AG20443 (cell line): ENCODE measurements around the gene CD164L2.

ENCODE experiments used
- DNase-seq: peaks from one replicate; pipeline ENCODE4 v3.0.0; 2012; ENCODE audit warnings: low spot score, mixed read lengths

The CD164L2 gene

DNA sequence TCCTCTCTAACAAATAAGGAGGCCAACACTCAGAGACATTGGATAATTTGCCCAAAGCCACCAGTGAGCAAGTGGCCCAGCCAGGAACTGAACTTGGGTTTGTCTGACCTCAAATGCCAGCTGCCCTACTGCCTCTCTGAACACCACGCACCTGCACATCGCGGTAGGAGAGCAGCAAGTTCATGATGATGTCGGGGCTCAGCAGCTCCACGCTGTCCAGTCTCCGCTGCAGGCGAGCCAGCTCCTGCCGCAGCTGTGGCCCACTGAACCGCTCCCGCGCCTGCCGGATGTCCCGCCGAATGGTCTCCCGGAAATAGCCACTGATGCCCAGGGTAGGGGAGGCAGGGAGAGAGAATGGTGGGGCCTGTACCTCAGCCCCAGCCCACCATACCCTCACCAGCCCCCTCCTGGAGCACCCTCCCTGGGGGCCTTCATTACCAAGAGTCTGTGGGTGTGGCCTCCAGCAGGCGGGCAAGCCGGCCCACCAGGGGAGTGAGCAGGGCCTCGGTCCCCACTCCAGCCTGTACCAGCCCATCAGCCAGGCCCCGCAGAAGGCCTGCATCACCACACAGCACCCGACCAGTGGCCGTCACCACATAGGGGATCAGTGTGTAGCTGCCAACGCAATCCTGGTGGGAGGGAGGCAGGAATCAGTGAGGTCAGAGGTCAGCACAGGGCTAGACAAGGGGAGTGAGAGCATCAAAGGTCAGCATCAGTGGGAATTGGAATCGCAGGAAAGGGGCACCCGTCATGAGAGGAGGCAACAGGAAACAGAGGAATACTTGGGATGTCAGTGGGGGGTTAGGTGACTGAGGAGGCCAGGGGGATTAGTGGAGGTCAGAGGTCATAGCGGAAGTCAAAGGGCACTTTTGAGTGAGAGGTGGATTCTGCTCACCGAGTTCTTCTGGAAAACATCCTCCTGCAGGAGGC lies 19.1 kb downstream of the CD164L2 start:
- DNase-seq = no peak

DNA sequence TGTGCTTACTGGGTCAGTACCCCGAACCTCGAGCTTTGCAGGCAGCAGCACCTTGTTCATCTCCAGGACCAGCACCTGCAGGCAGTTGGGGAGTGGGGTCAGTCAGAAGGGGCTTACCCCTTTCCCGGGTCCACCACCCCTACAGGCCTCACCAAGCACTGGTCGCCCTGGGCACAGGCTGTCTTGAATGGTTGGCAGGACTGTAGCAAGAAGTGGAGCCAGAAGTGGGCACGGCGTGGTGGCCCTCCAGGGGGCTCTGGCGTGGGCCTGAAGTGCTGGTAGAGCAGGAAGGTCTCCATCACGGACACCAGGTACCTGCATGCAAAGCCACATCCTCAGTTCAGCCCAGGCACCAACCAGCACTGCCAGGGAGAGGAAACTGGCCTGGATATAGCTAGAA lies 21.6 kb downstream of the CD164L2 start:
- no peak for DNase-seq

DNA sequence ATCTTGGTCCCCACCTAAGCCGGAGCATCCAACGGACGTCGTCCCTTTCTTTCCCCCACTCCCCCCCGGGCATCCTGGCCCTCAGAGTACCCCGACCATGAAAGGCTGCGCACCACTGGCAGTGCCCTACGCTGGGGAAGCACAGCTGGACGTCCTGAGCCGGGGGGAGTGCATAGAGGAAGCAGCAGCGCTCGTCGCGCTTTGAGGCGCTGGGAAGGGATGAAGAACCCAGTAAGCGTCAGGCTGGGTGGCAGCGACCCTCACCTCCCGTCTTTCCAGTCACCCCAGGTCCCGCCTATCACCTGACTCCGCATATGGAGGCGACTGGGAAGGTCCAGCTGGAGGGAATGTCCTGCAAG lies 22.1 kb downstream of the CD164L2 start:
- no peak for DNase-seq

DNA sequence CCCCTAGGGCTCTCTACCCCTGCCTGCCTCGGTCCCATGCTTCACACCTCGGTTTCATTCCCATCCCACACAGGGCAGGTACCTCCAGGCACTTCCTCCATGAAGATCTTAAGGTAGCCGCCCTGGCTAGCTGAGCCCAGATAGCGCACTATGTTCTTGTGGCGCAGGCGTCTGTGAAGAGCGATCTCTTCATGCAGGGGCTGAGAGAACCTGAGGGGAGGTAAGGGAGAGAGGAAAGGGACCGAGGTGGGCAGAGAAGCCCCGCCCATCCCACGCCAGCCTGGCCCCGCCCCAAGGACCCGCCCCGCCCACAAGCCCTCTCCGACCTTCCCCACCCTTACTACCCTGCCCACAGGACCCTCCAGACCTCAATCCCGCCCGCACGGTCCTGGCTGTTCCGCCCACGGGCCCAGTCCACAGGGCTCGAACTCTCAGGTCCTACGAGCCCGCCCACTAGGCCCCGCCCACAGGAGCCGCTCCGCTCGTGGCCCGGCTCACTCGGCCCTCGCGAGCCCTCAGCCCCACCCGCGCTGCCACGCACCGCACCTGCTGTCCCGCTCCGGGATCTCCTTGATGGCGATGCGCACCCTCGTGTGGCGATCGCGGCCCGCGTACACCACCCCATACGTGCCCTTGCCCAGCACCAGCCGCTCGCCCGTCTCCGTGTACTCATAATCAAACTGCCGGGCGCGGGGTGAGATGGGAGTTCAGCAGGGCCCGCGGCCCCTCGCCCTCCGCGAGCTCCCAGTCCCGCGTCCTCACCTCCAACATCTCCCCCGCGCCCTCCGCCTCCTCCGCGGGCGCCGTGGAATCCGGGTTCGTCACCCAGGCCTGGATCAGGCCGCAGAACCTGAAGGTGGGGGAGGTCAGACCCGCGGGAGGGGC lies 22.7 kb downstream of the CD164L2 start:
- DNase-seq = no peak

DNA sequence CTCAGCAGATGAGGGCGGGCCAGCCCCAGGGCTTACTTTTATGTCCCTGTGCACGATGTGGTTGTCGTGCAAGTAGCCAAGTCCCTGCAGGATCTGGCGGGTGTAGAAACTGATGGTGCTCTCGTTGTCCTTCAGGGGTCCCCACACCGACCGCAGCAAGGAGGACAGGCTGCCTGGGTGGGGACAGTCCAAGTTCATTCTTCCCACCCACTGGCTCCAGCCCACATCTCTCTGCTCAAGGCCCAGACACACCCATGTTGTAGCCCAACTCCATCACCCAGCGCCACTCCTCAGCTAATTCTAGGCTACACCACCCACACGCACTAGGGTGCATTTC lies 23.3 kb downstream of the CD164L2 start:
- no peak for DNase-seq

DNA sequence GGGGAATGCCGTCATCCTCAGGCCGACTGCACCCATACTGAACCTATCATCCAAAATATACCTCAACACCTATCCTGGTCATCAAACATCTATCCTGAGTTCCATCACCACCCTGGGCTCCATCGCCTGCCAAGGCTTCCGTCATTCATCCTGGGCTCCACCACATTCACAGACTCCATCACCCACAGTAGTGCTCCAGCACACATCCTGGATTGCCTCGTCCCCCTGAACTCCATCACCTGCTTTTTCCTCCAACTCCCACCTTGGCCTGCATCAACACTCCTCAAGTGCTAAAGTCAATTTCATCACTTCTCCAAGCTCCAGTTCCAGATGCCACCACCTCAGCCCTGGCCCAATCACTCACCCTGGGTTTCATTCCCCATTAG lies 24.2 kb downstream of the CD164L2 start:
- DNase-seq = no peak

DNA sequence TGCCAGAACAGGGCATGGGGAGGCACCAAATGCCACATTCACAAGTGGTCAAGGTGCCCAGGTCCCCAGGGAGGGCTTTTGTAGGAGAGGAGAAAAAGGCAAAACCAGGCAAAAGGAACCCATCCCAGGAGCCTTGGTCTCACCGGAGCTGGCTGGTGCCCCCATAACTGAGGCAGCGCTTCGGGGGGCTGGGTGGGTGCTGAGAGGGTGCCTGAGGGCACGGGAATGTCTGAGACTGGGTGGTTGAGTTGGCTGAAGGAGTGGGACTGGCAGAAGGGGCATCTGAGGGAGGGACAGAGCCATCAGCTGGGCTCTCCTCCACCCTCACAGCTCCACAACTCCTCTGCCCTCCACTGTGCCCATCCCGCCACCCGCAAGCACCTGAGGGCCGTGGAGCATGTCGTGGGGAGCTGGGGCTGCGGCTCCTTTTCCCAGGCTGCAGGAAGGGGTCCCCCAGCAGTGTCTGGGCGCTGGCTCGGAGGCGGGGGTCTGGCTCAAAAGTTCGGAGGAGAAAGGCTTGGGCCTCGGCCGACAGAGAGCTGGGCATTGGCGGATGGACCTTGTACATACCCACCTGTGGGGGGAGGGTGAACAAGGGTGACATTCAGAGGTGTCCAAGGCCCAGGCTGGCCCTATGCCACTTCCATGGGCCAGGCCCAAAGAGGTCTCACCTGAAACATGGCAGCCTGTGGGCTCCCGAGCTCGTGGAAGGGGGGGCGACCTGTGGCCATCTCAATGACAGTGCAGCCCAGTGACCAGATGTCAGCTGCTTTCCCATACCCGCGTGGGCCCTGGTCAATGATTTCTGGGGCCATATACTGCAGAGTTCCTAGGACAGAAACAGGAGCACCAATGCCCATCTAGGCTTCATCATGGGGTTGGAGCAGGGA lies 24.9 kb downstream of the CD164L2 start:
- no peak for DNase-seq

DNA sequence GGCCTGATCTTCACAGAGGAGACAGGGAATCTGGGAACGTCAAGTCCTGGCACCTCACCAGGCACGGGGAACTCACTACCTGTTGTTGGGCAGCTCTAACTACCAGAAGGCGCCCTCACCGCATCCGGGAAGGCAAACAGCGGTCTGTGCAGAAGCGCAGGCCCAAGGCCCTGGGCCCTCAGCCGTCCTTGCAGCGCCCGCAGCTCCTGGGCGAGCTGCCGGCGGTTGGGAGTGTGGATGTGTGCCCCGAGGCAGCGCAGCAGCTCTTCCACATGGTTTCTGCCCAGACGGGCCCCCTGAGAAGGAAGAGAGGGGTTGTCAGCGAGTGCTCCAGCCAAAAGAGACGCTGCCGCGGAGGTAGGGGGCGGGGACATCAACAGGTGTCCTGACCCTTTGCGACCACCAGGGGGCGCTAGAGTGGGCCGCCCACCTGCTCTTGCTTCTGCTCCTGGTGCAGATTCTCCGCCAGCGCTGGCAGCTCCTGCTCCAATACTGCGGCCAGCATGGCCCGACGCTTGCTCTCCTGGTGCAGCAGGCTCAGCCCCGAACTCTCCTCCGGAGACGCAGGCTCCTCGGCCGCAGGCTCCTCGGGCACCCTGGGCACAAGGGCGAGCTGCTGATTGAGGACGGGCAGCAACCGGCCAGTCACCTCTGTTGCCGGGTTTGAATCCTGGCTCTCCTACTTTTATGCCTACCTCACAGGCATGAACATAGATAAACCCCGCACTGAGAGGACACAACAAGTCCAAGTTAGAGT lies 25.7 kb downstream of the CD164L2 start:
- DNase-seq = peak; percentile 88

DNA sequence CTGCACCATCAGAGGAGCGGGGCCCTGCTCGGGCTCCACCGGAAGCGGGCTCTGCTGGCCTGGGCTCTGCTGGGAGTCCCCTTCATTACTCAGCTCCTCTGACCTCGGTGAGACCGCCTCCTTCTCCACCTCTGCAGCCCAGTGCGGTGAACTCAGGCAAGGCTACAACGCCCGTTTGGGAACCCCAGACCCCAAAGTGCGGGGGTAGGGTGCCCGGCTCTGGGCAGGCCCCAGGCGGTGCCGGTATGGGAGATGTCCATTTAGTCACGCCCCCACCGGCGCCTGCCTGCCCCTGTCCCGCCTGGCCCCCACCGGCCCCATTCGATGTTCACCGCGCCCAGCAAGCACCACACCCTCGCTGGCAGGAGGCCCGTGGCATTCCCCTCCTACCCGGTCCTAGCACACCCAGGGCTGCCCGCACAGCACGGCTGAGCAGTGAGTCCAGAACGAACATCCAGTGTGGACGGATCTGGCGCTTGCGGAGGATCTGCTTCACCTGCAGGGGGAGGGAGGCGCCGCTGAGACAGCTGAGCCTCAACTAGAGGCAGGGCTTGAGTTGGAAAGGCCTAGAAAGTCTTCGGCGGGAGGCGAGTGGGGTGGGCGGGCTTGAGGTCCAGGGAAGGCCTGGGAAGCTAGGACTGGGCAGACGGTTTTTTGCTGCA lies 26.4 kb downstream of the CD164L2 start:
- no peak for DNase-seq

DNA sequence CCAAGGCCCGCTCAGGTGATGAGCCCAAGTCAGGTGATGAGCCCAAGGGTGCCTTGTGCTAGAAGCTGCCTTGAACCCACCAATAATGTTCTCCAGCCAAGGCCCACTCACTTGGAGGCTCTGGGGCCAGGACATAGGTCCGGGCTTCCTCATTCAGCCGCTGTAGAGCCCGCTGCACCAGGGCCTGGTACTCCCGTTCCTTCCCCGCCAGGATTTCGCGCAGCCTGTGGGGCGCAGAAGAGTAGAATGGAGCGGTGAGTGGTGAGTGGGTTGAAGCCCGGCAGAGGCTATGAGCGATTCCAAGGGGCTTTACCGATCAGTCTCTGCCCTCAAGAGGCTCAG lies 26.9 kb downstream of the CD164L2 start:
- no peak for DNase-seq

DNA sequence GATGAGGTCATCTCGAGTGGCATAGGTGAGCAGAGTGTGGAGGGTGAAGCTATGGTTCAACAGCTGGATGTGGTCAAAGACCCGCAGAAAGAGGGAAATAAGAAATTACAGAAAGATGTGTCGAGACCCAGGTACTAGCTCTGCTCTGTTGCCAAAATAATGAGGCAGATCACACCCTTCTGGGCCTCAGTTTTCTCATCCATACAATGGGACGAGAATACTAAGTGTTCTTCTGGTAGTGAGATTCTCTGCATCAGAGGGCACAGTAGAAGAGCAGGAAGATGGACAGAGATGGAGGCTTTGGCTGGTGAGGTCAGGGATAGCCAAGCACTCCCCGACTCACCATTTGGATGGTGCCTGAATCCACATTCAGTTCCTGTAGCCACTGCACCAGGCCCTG lies 27.4 kb downstream of the CD164L2 start:
- no peak for DNase-seq

DNA sequence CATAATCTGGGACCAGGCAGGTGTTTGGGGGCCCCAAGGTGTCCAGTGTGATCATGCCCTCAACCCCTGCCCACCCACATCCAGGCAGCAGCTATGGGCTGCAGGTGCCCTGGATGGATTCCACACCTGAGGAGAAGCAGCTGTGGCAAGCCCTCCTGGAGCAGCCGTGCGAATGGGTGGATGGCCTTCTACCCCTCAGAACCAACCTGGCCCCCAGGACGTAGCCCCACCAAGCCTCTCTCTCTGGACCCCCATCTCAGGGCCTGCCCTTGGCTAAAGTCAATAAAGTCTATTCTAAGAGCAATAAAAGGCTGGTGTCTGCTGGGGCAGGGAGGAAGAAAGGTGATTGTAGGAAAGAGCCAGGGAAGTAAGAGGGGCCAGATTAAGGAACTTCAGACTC lies 29.5 kb downstream of the CD164L2 start:
- no peak for DNase-seq

DNA sequence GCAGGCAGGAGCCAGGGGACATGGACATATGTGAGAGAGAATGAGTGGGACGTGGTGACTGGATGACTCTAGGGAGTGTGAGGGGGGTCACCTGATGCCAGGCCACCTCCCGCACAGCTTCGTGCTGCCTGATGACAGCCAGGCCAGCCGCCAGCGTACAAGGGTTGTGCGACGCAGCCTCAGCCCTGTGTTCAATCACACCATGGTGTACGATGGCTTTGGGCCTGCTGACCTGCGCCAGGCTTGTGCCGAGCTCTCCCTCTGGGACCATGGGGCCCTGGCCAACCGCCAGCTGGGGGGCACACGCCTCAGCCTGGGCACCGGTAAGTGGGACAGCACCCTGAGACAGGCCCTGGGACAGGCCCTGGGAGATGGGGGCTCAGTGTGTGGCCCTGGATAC lies 30.0 kb downstream of the CD164L2 start:
- DNase-seq = no peak

DNA sequence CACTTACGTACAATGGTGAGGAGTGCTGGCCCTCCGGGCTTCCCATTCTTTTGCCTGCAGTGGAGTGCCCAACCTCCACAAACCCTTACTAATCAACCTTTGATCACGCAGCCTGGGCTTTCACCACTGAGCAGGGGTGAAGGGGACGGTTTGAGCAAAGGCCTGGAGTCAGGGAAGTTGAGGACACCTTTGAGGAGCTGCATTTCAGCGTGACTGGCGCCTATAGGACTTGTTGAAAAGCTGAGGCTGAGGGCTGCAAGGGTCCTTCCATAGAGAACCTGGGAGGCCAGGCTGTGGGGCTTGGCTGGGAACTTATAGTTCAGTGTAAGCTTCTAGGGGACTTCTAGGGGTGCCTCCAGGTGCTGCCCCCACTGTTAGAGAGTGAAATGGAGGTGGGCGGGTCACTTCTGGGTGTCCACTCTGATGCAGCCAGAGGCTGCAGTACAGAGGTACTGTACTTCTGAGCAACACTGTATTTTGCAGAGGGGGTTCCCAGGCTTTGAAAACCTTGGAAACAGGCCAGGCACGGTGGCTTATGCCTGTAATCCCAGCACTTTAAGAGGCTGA lies 31.5 kb downstream of the CD164L2 start:
- no peak for DNase-seq

DNA sequence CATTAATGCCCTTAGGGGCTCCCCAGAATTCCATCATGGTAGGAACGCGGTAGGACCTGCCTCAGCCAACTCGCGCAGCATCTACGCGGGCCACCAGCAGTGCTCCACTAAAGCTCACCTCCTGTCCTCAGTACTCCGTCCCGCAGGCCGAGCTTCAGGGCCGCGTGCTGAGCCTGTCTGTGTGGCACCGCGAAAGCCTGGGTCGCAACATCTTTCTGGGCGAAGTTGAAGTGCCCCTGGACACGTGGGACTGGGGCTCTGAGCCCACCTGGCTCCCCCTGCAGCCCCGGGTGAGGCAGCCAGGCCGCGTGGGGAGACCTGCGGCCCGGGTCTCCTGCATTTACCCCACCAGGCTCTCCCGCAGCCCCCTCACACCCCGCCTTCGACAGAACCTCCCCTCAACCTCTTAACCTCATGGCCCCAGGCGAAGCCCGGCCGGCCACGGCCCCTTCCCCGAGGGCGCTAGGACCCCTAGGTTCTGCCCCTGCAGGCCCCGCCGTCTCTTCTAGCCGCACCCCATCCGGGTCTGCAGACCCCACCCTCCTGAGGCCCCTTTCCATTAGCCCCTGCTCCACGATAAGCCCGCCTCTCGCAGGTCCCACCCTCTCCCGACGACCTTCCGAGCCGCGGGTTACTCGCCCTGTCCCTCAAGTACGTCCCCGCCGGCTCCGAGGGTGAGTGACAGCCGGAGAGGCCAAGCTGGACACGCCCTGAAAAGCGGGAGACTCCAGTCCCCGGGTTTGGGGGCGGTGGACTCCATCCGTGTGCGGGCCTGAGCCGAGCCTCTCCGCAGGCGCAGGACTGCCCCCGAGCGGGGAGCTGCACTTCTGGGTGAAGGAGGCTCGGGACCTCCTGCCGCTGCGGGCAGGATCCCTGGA lies 32.2 kb downstream of the CD164L2 start:
- DNase-seq = peak; percentile 41

DNA sequence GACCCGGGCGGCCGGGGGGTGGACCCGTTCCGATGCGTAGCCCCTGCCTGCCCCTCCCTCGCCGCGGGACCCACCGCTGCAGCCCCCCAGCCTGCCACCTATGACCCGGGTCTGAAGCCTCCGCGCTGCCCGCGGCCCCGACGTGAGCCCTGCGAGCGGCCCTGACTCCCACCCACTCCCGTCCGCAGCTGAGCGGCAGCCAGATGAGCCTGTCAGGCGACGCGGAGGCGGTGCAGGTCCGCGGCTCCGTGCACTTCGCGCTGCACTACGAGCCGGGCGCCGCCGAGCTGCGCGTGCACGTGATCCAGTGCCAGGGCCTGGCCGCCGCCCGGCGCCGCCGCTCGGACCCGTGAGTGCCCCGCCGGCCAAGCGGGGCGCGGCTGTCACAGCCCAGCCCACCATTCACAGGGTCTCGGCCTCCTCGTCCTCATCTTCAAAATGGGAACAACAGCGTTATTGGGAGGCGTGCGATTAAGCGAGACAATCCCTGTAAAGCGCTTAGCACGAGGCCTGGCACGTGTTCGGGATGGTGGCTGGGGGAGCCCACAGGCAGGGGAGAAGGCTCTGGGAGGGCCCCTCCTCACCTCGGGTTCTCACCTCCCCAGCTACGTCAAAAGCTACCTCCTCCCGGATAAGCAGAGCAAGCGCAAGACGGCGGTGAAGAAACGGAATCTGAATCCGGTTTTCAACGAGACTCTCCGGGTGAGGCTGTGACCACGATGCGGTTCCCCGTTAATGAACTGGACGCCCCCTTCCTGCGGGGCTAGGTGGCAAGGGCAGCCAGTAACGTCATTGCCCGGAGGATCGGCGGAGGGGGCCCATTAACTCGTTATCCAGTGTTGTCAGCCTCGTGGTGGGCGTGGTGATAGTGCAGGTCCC lies 33.1 kb downstream of the CD164L2 start:
- DNase-seq = peak; percentile 90

DNA sequence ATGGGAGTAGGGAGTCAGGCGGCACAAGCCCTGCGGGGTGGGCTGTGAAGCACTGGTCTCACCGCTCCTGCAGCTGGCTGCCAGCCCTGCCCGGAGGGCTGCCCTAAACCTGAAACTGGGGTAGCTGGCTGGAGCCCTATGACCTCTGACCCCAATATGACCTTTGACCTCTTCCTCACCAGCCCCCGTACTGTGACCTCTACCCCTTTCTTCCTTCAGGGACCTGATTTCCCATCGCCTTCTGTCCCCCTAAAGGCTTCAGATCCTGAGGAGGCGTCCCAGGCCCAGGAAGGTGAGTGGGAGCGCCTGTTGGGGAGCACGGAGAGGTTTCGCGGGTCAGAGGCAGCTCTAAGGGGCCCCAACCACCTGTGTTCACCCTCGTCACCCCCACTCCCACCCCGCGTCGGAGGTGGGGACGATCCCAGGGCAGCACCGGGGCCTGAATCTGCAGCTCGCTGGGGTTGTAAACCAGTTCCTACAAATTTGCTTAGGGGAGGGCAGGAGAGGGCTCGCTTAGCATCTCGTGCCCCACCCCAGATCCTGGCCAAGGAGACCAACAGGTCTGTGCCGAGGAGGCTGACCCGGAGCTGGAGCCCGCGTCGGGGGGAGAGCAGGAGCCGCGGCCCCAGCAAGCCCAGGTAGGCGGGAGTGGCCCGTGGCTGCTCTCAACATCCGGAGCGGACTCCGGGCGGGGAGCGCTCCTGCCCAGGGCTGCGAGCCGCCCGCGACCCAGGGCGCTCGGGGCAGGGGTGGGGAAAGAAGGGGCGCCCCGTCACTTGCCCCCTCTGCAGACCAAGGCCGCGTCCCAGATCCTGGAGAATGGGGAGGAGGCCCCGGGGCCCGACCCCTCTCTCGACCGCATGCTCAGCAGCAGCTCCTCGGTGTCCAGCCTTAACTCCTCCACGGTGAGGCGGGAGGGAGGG lies 34.0 kb downstream of the CD164L2 start:
- peak; percentile 45 for DNase-seq
